Erythroblast (primary cell): ENCODE data around the gene C5orf52.
"Not testable (repeated sequence)": the region's sequence is repeated elsewhere in the genome, so short reads cannot be mapped to it uniquely, and the experiment has no call there.

Experiments used
- GATA1 ChIP-seq: IDR thresholded peaks from 2 replicates; pipeline ENCODE4 v1.6.1; 2011; ENCODE audit warnings: low read depth, mild to moderate bottlenecking, control low read depth, low read length, moderate library complexity
- POLR2A ChIP-seq: IDR thresholded peaks from 2 replicates; pipeline ENCODE4 v1.6.1; 2011; ENCODE audit warnings: mild to moderate bottlenecking, low read length

- TF ChIP-seq POLR2A, GATA1: not testable (repeated sequence)
Observed at GRCh38 chr5:157722895-157723294, 51.6 kb downstream of the C5orf52 start.
